ENCODE measurements around the gene OLA1.
A peak's percentile ranks its signal among the peaks of the same experiment; 100 is the strongest.
"Not testable (repeated sequence)": the region's sequence is repeated elsewhere in the genome, so short reads cannot be mapped to it uniquely, and the experiment has no call there.

OLA1 gene

DNA sequence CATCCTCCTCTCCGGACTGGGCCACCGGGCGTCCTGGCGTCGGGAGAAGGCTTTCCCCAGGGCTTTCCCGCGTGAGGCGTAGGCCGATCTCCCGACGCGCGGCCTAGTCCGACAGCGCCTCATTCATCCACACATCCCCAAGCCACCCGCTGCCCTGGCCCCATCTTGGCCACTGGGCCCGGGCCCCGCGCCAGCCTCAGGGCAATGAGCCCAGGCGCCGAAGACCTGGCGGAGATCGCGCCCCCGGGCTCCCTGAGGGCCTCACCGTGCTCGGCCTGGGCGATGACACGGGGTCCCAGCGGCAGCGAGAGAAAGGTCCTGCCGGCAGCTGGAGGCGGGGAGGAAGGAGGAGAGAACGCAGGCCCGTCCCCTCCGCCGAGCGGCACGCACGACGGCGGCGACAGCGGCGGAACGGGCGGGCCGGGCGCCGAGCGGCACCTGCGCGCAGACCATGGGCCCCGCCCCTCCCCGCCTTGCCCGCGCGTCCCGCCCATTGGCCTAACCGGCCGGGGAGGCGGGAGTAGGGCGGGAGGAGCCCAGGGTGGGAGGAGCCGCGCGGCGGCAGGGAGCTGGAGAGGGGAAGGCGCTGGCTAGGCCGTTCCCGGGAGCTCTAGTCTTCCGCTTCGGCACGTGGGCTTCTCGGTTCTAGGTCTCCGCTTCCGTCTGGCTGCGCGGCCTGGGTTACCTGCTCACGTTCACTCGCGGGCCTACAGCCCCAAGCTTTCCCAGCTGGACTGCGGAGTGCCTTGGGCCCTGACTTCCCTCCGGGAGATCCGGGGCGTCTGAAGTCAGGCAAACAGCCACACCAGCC lies at the start of gene OLA1:
OLA1 (minus strand) TSS at position 346 of the 811 bp plus-strand sequence. CDS start 1,717 bp downstream, outside the sequence.
- DNase-seq, result peak; percentile 72 to 92

DNA sequence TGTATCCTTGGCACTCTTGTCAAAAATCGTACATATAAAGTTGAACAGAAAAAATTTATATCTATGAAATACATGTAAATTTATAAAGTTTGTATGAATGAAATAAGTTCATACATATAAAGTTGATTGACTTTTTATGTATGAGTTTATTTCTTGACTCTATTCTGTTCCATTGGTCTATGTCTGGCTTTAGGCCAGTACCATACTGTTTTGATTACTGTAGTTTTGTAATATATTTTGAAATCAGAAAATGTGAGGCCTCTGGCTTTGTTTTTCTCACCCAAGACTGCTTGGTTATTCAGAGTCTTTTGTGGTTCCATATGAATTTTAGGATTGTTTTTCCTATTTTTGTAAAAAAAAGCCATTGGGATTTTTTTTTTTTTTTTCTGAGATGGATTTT lies 44.6 kb upstream of the OLA1 start:
- no peak for DNase-seq

DNA sequence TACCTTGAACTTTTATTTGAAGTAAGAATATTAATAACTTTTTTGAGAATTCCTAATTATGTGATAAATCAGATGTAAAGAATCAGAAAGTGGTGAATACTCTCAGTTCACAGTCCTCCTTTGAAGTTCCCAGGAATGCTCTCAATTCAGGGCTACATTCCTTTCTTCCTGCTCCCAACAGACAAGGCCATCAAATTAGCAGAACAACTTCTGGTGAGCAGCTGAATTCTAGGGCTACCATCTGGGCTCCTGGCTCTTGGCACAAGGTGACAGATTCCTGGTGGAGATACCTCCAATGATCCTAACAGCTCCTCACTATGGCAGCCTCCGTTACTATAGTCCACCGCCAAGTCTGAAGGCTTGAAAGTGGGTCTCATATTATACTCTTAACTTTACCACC lies 37.8 kb upstream of the OLA1 start:
- no peak for DNase-seq

DNA sequence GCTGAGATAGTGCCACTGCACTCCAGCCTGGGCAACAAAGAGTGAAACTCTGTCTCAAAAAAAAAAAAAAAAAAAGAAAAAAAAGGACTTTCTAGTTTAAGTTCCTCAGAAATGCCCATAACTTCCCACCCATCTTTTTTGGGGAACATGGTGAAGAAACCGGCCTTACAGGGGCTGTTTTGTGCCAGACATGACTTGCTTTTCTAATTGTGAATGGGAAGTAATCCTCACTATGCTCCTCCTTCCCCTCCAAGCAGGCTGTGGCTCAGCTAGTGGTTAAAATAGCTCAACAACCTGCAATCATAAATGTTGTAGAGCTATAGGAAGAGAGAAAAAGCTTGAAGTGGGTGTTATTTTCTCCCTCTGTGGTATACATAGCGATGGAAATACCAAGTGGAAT lies 34.1 kb upstream of the OLA1 start:
- no peak for DNase-seq

DNA sequence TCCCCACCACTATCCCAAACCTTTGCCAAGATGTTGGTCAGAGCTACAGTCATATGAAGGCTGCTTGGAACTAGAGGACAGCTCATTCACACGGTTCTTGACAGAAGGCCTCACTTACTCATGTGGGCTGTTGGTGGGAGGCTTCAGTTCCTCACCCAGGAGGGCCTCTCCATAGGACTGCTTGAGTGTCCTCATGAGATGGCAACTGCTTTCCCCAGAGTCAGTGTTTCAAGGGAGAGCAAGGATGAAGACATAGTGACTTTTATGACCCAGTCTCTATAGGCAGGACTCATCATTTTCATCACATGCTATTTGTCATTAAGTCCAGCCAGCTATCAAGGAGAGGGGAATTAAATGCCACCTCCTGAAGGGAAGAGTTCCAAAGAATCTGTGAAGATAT lies 33.4 kb upstream of the OLA1 start:
- no peak for DNase-seq

GRCh38 chr2:174280596-174280995 lies 32.3 kb upstream of the OLA1 start:
- DNase-seq, result no peak

- not testable (repeated sequence) for DNase-seq
Measured at GRCh38 chr2:174270263-174270662, 21.9 kb upstream of the OLA1 start.

DNA sequence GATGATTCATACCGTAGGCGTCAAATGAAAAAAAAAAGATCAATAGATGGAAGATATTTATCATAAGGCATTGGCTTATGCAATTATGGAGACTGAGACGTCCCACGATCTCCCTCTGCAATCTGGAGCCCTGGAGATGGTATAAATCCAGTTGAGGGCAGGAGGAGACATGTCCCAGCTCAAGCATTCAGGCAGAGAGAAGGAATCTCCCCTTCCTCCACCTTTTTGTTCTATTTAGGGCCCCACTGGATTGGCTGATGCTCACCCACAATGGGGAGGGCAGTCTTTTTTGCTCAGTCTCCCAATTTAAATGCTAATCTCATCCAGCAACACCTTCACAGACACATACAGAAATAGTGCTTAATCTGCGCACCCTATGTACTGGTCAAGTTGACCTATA lies 18.0 kb upstream of the OLA1 start:
- DNase-seq, result no peak

DNA sequence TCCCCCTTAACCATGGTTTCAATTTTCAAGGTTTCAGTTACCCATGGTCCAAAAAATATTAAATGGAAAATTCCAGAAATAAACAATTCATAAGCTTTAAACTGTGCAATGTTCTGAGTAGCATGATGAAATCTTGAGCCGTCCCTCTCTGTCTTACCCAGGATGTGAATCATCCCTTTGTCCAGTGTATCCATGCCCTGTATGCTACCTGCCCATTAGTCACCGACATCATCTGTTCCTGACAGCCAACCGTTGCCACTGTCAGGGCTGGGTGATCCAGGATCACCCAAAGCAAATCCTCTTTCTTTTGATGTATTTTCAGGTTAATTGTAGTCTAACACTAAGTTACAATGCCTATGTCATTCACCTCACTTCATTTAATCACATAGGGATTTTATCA lies 15.7 kb upstream of the OLA1 start:
- peak; percentile 78 to 90 for DNase-seq

DNA sequence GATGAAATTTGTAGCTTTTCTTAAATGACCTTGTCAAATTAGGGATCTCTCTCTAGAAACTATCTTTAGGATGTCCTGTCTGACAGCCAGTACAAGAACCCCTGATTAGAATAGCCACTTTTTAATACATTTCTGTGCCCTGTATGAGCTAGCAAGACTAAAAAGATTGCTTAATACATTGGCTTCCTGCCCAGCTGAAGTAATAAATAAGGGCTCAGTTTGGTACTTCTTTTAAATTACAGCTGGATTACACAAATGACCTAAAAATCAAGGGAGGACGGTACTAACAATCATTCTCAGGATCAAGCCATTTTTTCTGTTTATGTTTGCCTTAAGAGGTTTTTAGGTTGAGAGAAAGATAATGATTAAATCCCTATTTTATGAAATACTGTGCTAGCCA lies 11.6 kb upstream of the OLA1 start:
- no peak for DNase-seq

- no peak for DNase-seq
Measured at GRCh38 chr2:174254267-174254666, 5.9 kb upstream of the OLA1 start.

- no peak for DNase-seq
Measured at GRCh38 chr2:174248998-174249592, 763 bp upstream of the OLA1 start.

GRCh38 chr2:174247474-174248186 lies 702 bp downstream of the OLA1 start:
- DNase-seq, result peak; percentile 7 to 47

DNA sequence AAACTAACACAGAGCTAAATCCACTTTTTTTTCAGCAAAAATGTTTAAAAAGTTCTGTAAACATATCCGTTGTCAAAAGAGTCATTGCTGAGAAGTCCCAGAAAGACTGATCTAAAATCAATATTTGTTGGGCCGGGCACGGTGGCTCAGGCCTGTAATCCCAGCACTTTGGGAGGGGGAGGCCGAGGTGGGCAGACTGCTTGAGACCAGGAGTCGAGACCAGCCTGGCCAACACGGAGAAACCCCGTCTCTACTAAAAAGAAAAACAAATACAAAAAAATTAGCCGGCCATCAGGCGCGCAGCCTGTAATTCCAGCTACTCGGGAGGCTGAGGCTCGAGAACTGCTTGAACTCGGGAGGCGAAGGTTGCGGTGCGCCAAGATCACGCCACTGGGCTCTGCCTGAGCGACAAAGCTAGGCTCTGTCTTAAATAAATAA lies 1.4 kb downstream of the OLA1 start:
- DNase-seq, result no peak

DNA sequence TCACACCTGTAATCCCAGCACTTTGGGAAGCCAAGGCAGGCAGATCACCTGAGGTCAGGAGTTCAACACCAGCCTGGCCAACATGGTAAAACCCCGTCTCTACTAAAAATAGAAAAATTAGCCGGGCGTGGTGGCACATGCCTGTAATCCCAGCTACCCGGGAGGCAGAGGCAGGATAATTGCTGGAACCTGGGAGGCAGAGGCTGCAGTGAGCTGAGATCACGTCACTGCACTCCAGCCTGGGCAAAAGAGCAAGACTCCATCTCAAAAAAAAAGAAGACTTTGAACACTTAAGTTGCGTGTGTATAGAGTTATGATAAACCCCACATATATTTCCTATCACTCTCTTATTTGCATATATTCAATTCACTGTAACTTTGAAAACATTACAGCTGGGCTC lies 2.7 kb downstream of the OLA1 start:
- DNase-seq, result not testable (repeated sequence)

DNA sequence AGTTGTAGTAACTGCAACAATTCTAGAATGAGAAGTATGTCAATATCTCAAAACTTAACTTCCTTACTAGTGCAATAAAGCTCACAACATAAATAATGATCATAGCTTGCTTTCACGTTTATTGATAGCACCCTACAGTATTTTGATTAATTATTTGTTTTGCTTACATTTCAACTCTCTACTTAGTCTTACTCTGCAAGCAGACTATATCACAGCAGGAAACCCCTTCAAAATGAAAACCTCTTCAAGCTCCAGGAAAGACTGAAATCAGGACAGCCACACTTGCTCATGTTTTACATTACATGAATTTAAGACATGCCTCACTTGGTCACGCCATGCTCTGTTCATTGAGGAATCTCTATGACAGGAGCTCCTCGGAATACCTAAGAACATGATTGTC lies 3.3 kb downstream of the OLA1 start:
- DNase-seq, result no peak

DNA sequence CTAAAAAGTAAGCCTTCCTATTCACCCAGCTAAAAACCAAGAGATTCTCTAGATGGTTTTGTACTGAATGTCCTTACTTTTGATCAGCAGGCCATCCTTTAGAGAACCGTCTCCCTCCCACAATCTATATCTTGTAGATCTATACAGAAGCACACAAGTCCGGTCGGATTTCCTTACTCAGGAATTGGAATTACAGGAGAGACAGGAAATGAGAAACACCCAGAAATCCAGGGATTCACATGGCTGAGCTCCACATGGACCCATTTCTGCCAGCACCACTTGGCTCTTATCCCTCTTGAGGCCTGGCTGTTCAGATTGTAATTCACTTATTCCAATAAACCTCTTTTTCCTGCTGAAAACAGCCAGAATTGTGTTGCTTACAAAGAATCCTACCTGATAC lies 4.5 kb downstream of the OLA1 start:
- no peak for DNase-seq

- DNase-seq, result no peak
Measured at GRCh38 chr2:174240097-174240496, 8.2 kb downstream of the OLA1 start.

GRCh38 chr2:174236429-174236828 lies 11.9 kb downstream of the OLA1 start:
- DNase-seq, result no peak

GRCh38 chr2:174235680-174236079 lies 12.7 kb downstream of the OLA1 start:
- DNase-seq, result no peak

DNA sequence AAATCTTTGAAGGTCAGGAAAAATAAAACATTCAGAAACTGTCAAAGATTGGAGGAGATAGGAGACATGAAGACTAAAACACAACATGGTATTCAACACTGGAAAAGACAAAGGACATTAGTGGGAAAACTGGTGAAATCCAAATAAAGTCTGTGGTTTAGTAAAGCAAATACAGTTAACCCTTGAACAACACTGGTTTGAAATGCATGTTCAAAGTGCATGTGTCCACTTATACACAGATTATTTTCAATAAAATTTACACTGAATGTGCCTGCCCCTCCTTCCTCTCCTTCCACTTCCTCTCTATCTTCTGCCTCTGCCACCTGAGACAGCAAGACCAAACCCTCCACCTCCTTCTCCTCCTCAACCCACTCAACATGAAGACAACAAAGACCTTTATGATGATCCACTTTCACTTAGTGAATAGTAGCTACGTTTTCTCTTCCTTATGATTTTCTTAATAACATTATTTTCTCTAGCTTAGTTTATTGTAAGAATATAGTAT lies 14.5 kb downstream of the OLA1 start:
- no peak for DNase-seq

- no peak for DNase-seq
Measured at GRCh38 chr2:174227748-174228147, 20.6 kb downstream of the OLA1 start.

DNA sequence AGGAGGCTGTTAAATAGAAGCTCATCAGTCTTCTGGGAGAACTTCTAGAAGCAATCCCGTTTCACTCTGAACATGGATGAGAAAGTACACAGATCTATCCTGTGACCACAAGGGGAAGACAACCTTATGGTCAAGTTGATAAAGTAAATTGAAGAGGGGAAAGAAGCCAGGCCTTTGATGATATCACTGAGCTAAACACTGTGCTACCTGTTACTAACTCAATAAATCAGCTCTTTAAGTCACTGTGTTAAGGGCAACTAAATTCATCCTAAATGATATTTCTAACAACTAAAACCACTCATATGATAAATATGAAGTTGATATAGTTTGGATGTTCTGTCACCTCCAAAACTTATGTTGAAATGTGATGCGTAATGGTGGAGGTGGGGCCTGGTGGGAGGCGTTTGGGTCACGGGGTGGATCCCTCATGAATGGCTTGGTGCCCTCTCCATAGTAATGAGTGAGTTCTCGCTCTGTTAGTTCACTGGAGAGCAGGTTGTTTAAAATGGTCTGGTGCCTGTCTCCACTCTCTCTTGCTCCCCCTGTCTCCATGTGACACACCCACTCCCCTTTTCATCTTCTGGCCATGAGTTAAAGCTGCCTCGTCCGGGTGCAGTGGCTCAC lies 23.6 kb downstream of the OLA1 start:
- peak in 1 of 2 experiments; percentile 4 for DNase-seq
